Stimulated activated naive CD8-positive, alpha-beta T cell treated with anti-CD3 and anti-CD28 coated beads, Interleukin-15, Interleukin-2, amounts not matched to agents 100 ng/mL and 50 ng/mL, for 24 hours (primary cell): ENCODE data around the gene RSRP1.
A peak's percentile ranks its signal among the peaks of the same experiment; 100 is the strongest.
"Not testable (repeated sequence)": the region's sequence is repeated elsewhere in the genome, so short reads cannot be mapped to it uniquely, and the experiment has no call there.

Experiments used
- H3K27ac Mint-ChIP-seq: one replicate; pipeline ENCODE4 v1.8.0; 2021; ENCODE audit warnings: mild to moderate bottlenecking, mixed read lengths
- H3K27me3 Mint-ChIP-seq: one replicate; pipeline ENCODE4 v1.8.0; 2021; ENCODE audit warnings: mixed read lengths
- H3K36me3 Mint-ChIP-seq: one replicate; pipeline ENCODE4 v1.8.0; 2021; ENCODE audit warnings: low read depth, mixed read lengths
- H3K4me1 Mint-ChIP-seq: one replicate; pipeline ENCODE4 v1.8.0; 2021; ENCODE audit warnings: low read depth, mixed read lengths
- H3K4me3 Mint-ChIP-seq: one replicate; pipeline ENCODE4 v1.8.0; 2021; ENCODE audit warnings: mild to moderate bottlenecking, mixed read lengths
- H3K9me3 Mint-ChIP-seq: one replicate; pipeline ENCODE4 v1.8.0; 2021; ENCODE audit warnings: mixed read lengths

The RSRP1 gene

DNA sequence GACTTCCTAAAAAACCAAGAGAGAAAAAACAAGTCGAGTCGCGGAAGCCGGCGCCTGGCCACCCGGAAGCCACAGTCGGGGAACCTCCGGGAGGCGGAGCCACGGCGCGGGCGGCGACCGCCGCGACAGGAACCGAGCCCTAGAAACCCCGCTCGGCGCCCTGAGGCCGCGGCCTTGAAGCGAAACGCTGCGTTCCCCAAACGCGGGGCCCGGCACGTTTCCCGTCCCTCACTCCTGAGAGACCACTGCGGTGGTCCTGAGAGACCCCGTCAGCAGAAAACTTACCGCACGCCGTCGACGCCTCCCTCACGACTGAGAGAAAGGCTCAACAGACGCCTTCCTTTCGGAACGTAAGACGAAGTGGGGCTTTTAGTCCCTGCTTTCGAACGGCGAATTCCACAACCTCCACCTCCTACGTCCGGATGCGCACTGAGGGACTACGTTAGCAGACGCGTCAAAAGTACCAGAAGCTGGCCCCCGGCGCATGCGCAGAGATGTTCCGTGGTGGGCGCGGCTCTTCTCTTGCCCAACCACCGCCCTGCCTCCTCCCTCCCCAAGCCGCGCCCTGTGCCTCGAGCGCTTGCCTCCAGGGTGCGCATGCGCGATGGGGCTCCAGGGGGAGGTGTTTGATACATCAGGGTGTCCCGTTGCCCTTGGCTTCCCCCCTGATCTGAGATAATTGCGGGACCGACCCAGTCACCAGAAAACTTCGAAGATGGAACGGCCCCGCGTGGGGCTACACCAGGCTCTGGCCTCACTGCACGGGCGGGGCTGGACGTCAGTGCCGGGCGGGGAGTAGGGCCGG lies at the start of gene RSRP1:
Gene RSRP1, minus strand, starts transcription at position 431 of the 805 bp plus-strand sequence. CDS start 491 bp downstream, outside the sequence.
- Mint-ChIP-seq H3K36me3 (peaks cover 47% of the 10 kb centered on the region), H3K27ac (peak within 1 kb of the TSS; percentile 99), H3K4me3 (peak within 1 kb of the TSS; percentile 94), H3K27me3 (no peaks in the 10 kb centered on the region), H3K4me1 (peaks cover 54% of the 10 kb centered on the region), H3K9me3 (no peaks in the 10 kb centered on the region)

DNA sequence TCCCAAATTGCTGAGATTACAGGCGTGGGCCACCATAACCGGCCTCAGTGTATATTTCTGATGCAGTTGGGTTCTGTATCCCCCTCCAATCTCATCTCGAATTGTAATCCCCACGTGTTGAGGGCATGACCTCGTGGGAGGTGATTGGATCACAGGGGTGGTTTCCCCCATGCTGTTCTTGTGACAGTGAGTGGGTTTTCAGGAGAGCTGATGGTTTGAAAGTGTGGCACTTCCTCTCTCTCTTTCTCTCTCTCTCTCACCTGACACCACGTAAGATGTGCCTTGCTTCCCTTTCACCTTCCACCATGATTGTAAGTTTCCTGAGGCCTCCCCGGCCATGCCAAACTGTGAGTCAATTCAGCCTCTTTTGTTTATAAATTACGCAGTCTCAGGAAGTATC lies 49.2 kb upstream of the RSRP1 start:
- H3K4me1 Mint-ChIP-seq, H3K4me3 Mint-ChIP-seq, H3K27me3 Mint-ChIP-seq, H3K27ac Mint-ChIP-seq, H3K9me3 Mint-ChIP-seq, H3K36me3 Mint-ChIP-seq: not testable (repeated sequence)

GRCh38 chr1:25294889-25295826 lies 47.9 kb upstream of the RSRP1 start:
- not testable (repeated sequence) for H3K9me3 Mint-ChIP-seq, H3K27ac Mint-ChIP-seq, H3K36me3 Mint-ChIP-seq, H3K4me3 Mint-ChIP-seq, H3K4me1 Mint-ChIP-seq, H3K27me3 Mint-ChIP-seq

DNA sequence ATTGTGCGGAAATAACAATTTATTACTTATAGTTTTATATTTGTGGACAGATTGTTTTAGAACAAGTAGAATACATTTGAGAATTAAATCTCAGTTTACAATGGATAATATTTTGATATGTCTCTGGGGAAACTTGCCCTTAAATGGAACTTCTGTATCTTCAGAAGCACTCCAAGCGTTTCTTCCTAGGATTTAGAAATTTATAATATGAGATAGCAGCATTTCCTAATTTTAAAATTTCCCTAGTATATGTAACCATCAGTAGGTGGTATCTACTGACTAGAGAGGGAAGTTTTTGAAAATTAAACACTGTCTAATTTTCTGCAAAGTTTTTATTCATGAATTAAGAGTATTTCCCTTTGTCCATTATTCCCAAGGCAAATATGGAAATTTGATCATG lies 46.2 kb upstream of the RSRP1 start:
- H3K36me3 Mint-ChIP-seq, H3K27ac Mint-ChIP-seq, H3K27me3 Mint-ChIP-seq, H3K9me3 Mint-ChIP-seq, H3K4me1 Mint-ChIP-seq, H3K4me3 Mint-ChIP-seq: not testable (repeated sequence)

- H3K27me3 Mint-ChIP-seq, H3K36me3 Mint-ChIP-seq, H3K27ac Mint-ChIP-seq, H3K4me3 Mint-ChIP-seq, H3K4me1 Mint-ChIP-seq, H3K9me3 Mint-ChIP-seq: not testable (repeated sequence)
Observed at GRCh38 chr1:25290043-25290442, 42.8 kb upstream of the RSRP1 start.

GRCh38 chr1:25288573-25289101 lies 41.4 kb upstream of the RSRP1 start:
- not testable (repeated sequence) for H3K4me3 Mint-ChIP-seq, H3K9me3 Mint-ChIP-seq, H3K4me1 Mint-ChIP-seq, H3K27me3 Mint-ChIP-seq, H3K36me3 Mint-ChIP-seq, H3K27ac Mint-ChIP-seq

- not testable (repeated sequence) for H3K27ac Mint-ChIP-seq, H3K4me1 Mint-ChIP-seq, H3K9me3 Mint-ChIP-seq, H3K36me3 Mint-ChIP-seq, H3K4me3 Mint-ChIP-seq, H3K27me3 Mint-ChIP-seq
Observed at GRCh38 chr1:25287164-25287563, 39.9 kb upstream of the RSRP1 start.

DNA sequence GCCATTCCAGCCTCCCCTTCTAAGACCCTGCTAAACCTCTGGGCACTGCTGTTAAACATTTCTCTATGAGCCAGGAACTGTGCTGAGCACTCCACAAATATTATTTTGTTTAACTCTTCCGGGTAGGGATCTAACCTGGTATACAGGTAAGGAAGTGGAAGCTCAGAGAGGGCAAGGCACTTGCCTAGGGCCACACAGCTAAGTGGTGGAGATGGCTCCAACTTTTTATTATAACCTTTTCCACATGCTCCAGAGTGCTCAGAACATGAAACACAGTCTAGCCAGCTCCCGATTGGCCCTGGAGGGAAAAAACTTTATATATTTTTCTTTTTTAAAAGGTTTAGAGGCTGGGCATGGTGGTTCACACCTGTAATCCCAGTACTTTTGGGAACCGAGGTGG lies 38.6 kb upstream of the RSRP1 start:
- H3K27ac Mint-ChIP-seq, H3K9me3 Mint-ChIP-seq: not testable (repeated sequence)

DNA sequence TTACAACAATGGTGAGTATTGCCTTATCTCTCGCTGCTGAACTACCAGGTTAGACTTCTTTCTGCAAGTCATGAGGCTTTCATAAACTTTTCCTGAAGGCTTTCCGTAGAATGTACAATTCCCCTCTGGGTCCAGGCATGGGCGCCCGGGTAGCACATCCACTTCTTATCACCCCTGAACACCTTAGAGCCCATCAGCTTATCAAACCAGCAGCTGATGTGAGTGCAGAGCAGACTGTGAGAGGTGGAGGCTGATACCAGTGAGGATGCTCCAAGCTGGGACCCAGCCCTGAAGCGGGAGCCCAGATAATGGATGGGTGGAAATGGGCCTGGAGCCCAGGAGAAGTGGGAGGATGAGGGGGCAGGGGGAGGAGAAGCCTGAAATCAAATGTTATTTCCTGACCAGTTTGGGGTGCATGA lies 32.4 kb upstream of the RSRP1 start:
- not testable (repeated sequence) for H3K4me3 Mint-ChIP-seq, H3K9me3 Mint-ChIP-seq, H3K36me3 Mint-ChIP-seq, H3K4me1 Mint-ChIP-seq, H3K27me3 Mint-ChIP-seq, H3K27ac Mint-ChIP-seq

More for the DNA sequence above, 38.6 kb upstream of the RSRP1 start:
- H3K27me3 Mint-ChIP-seq, H3K4me1 Mint-ChIP-seq, H3K36me3 Mint-ChIP-seq, H3K4me3 Mint-ChIP-seq: not testable (repeated sequence)

DNA sequence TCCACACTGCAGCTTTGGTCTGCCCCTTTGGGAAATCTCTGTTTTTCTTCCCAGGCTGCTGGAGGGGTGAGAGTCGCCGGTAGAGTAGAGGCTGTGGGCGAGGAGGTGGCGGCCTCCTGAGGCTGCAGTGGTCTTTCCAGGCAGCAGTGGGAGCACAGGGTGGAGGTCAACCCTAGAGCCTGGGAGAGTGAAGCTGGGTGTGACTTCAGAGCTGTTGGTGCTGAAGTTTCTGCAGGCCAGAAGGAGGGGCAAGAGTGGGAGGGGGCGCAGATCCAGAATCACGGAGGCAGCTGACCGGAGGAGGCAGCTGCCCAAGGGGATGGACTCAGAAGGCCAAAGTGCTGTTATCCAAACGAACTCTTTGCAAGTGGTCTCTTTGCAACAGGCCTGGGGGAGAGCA lies 31.5 kb upstream of the RSRP1 start:
- not testable (repeated sequence) for H3K27me3 Mint-ChIP-seq, H3K36me3 Mint-ChIP-seq, H3K27ac Mint-ChIP-seq, H3K4me1 Mint-ChIP-seq, H3K4me3 Mint-ChIP-seq, H3K9me3 Mint-ChIP-seq

GRCh38 chr1:25278358-25278757 lies 31.1 kb upstream of the RSRP1 start:
- not testable (repeated sequence) for H3K27ac Mint-ChIP-seq, H3K36me3 Mint-ChIP-seq, H3K4me3 Mint-ChIP-seq, H3K9me3 Mint-ChIP-seq, H3K27me3 Mint-ChIP-seq, H3K4me1 Mint-ChIP-seq

- not testable (repeated sequence) for H3K36me3 Mint-ChIP-seq, H3K4me1 Mint-ChIP-seq, H3K4me3 Mint-ChIP-seq
Observed at GRCh38 chr1:25277295-25277694, 30.0 kb upstream of the RSRP1 start.

GRCh38 chr1:25275648-25276047 lies 28.4 kb upstream of the RSRP1 start:
- not testable (repeated sequence) for H3K36me3 Mint-ChIP-seq, H3K4me3 Mint-ChIP-seq, H3K27ac Mint-ChIP-seq, H3K9me3 Mint-ChIP-seq, H3K27me3 Mint-ChIP-seq, H3K4me1 Mint-ChIP-seq

More at GRCh38 chr1:25277295-25277694, 30.0 kb upstream of the RSRP1 start:
- H3K27ac Mint-ChIP-seq, H3K9me3 Mint-ChIP-seq, H3K27me3 Mint-ChIP-seq: not testable (repeated sequence)

DNA sequence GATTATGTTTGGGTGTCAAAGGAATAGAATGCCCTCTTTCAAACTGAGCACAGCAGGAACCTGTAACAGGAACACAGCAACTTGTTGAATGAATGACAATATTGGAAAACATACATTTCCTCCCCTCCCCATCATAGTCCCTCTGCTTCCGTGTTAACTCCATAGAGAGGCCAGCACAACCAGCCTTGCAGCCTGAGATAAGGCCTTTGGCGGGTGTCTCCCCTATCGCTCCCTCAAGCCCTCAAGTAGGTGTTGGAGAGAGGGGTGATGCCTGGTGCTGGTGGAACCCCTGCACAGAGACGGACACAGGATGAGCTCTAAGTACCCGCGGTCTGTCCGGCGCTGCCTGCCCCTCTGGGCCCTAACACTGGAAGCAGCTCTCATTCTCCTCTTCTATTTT lies 25.0 kb upstream of the RSRP1 start, which contains the start of gene RHD:
Gene RHD, plus strand, starts transcription at position 272 of the 400 bp plus-strand sequence. Its CDS starts 39 bp downstream, at position 311.
- not testable (repeated sequence) for H3K4me1 Mint-ChIP-seq, H3K4me3 Mint-ChIP-seq, H3K9me3 Mint-ChIP-seq, H3K27me3 Mint-ChIP-seq, H3K36me3 Mint-ChIP-seq, H3K27ac Mint-ChIP-seq

DNA sequence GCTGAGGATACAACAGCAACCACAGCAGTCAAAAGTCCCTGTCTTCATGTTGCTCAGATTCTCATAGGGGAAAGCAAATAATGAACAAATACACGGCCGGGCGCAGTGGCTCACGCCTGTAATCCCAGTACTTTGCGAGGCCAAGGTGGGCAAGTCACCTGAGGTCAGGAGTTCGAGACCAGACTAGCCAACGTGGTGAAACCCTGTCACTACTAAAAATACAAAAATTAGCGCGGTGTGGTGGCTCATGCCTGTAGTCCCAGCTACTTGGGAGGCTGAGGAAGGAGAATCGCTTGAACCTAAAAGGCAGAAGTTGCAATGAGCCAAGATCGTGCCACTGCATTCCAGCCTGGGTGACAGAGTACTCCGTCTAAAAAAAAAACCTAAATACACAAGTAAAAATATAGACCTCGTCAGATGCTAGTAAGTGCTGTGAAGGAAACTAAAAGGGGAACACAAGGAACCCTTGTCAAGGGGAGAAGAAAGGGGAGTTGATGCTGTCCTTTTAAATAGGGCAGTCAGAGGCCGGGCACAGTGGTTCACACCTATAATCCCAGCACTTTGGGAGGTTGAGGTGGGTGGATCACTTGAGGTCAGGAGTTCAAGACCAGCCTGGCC lies 21.0 kb upstream of the RSRP1 start:
- H3K36me3 Mint-ChIP-seq: not testable (repeated sequence)

More for the DNA sequence above, 21.0 kb upstream of the RSRP1 start:
- H3K9me3 Mint-ChIP-seq, H3K4me1 Mint-ChIP-seq, H3K27ac Mint-ChIP-seq, H3K27me3 Mint-ChIP-seq: not testable (repeated sequence)
- H3K4me3 Mint-ChIP-seq: peak overlapping the region; percentile 68
